NB4 (cell line): Measurements from ENCODE around the gene ATP1A3.
"Not testable (repeated sequence)": the region's sequence is repeated elsewhere in the genome, so short reads cannot be mapped to it uniquely, and the experiment has no call there.

Experiments used
- DNase-seq: peaks from one replicate; pipeline ENCODE4 v3.0.0; 2010; ENCODE audit warnings: low read depth
- H3K4me3 ChIP-seq: one replicate; pipeline ENCODE4 v1.5.1; 2011; ENCODE audit warnings: mild to moderate bottlenecking, low read depth, low read length, moderate library complexity
- CTCF ChIP-seq: IDR thresholded peaks from one replicate; pipeline ENCODE4 v1.5.1; 2012; ENCODE audit warnings: low read depth, low read length
- MAX ChIP-seq: IDR thresholded peaks from 2 replicates; pipeline ENCODE4 v1.6.1; 2011; ENCODE audit warnings: low read depth, low read length
- MYC ChIP-seq: IDR thresholded peaks from 2 replicates; pipeline ENCODE4 v1.6.1; 2011; ENCODE audit warnings: low read depth, low read length
- POLR2A ChIP-seq: IDR thresholded peaks from 2 replicates; pipeline ENCODE4 v1.6.1; 2011; ENCODE audit warnings: mild to moderate bottlenecking; ENCODE audit not compliant: insufficient read length; ENCODE audit errors: extremely low read depth

Gene ATP1A3

DNA sequence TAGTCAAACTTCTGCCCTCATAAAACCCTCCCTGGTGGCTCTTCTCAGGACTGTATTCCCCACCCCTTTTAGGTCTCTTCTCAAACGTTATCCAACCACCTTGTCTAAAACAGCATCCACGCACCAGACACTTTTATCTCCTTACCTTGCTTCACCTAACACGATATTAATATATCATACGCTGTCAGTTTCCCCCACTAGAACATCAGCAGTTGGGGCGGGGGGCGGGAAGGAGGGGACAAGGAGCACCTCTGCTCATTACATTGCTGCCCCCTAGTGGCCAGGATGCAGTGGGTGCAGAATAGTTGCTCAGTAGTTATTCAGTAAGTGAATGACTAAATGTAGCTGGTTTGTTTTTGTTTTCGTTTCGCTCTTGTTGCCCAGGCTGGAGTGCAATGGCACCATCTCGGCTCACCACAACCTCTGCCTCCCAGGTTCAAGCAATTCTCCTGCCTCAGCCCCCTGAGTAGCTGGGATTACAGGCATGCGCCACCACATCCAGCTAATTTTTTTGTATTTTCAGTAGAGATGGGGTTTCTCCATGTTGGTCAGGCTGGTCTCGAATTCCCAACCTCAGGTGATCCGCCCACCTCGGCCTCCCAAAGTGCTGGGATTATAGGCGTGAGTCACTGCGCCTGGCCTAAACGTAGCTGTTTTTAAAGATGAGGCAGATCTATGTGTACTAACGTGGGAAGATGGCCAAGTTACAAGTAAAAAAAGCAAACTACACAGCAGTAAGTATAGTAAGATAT is 40.8 kb upstream of the ATP1A3 start:
- H3K4me3 ChIP-seq: not testable (repeated sequence)

DNA sequence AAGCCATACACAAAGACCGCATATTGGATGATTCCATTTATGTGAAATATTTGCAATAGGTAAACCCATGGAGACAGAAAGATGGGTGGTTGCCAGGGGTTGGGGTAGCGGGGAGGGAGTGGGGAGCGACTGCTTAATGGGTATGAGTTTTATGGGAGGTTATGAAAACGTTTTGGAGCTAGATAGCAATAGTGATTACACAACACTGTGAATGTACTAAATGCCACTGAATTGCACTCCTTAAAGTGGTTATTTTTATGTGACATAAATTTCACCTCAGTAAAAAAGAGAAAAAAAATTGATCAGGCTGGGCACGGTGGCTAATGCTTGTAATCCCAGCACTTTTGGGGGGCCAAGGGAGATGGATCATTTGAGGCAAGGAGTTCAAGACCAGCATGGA is 39.4 kb upstream of the ATP1A3 start:
- H3K4me3 ChIP-seq: no peak overlapping the region
- no peak for DNase-seq
- TF ChIP-seq POLR2A (no peak), MAX (no peak), CTCF (no peak), MYC (no peak)

More for the DNA sequence above, 40.8 kb upstream of the ATP1A3 start:
- DNase-seq: peak; percentile 61
- TF ChIP-seq CTCF: peak; percentile 71

- no peak for TF ChIP-seq POLR2A
- no peak for TF ChIP-seq MYC
- no peak for TF ChIP-seq MAX
- no peak for TF ChIP-seq CTCF
- no peak overlapping the region for H3K4me3 ChIP-seq
- DNase-seq: no peak
These were observed 38.4 kb upstream of the ATP1A3 start for GRCh38 chr19:42032431-42032830.

DNA sequence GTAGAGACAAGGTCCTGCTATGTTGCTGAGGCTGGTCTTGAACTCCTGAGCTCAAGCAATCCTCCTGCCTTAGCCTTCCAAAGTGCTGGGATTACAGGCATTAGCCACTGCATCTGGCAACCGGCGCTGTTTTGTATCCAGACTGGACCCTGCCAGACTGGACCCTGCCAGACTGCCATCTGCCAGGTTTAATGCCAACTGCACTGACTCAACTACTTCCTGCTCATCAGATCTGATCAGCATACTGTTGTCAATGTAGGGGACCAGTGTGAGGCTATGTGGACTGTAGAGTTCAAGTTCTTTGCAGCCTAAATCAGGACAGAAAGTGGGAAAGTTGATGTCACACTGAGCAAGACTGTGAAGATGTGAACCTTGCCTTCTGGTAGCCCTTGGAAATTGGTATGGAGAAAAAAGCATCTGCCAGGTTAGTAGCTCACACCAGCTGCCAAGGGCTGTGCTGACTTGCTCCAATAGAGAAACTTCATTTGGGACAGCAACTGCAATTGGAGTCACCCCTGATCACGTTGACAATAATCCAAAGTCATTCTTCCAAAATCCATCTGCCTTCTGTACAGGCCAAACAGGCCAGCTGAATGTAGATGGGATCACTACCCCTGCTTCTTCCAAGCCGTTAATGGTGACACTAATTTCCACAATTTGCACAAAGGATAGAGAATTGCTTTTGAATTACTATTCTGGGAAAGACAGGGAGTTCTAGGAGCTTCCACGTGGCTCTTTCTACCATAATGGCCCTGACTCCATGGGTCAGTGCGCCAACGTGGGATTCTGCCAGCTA is 36.8 kb upstream of the ATP1A3 start:
- H3K4me3 ChIP-seq: no peak overlapping the region
- TF ChIP-seq POLR2A (no peak), CTCF (no peak), MAX (no peak), MYC (no peak)
- no peak for DNase-seq

DNA sequence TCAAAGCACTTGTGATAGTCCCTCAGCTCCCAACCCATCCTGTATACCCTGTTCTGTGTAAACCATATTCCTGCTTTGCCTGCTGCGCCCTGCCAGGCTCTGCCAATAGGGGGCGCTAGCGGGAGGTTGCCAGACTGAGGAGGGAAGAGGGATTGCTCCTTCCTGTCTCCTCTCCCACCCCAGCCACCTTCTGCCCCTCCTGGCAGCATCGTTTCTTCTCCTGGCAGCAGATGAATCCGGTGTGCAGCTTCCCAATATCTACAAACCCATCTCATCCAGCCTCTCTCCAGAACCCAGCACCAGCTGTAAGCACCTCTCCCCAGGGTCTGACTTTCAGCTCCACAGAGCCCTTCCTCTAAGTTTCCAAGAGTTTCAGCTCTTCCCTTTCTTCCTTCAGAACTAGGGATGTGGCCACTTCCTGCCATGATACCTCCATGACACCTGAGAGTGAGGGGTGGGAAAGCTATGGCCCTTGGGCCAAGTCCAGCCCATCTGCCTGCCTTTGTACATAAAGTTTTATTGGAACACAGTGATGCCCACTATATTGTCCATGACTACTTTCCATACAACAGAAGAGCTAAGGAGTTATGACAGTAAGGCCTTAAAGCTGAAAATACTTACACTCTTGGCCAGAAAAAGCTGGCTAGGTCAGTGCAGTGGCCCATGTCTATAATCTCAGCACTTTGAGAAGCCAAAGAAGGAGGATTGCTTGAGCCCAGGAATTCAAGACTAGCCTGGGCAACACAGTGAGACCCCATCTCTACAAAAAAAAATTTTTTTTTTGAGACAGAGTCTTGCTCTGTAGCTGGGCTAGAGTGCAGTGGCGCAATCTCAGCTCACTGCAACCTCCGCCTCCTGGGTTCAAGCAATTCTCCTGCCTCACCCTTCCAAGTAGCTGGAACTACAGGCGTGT is 34.5 kb upstream of the ATP1A3 start:
- no peak for TF ChIP-seq POLR2A
- peak; percentile 82 for TF ChIP-seq CTCF
- no peak for TF ChIP-seq MYC
- TF ChIP-seq MAX: no peak
- peak; percentile 20 for DNase-seq
- H3K4me3 ChIP-seq: no peak overlapping the region
